AG04449 (cell line): ENCODE measurements around the gene KDM1A.
"Not testable (repeated sequence)": the region's sequence is repeated elsewhere in the genome, so short reads cannot be mapped to it uniquely, and the experiment has no call there.

ENCODE experiments used
- CTCF ChIA-PET: fragments of 350-600 bp; formaldehyde crosslinking; extraction: SDS; loops from one replicate; lab custom pipeline; 2021; ENCODE audit warnings: antibody characterized with exemption; lab: Yijun Ruan, JAX
- POLR2A ChIA-PET: fragments of 400-600, 350-600 bp; formaldehyde crosslinking; extraction: SDS; loops from one replicate; lab custom pipeline; 2020; ENCODE audit warnings: antibody characterized with exemption, inconsistent platforms; lab: Yijun Ruan, JAX
- DNase-seq: peaks from one replicate; pipeline ENCODE4 v3.0.0-alpha.2; 2010; ENCODE audit warnings: low read depth, low spot score
- H3K4me3 ChIP-seq: 2 replicates; pipeline ENCODE4 v1.5.1; 2011; ENCODE audit warnings: low read depth, mild to moderate bottlenecking, control low read depth, low read length
- CTCF ChIP-seq: IDR thresholded peaks from one replicate; pipeline ENCODE4 v1.5.1; 2011; ENCODE audit warnings: mild to moderate bottlenecking, moderate library complexity, low read length, control low read depth, inconsistent platforms; ENCODE audit not compliant: insufficient read depth; ENCODE audit errors: missing control alignments

KDM1A gene

GRCh38 chr1:22975694-22976093 lies 43.6 kb upstream of the KDM1A start:
- no peak for TF ChIP-seq CTCF
- ChIA-PET CTCF (interaction anchor here (0.6 to 10.4 kb wide), 6 partner anchors 11 to 564 kb away, joined by 3 to 143 read pairs (median 4); no protein-coding TSS in a partner anchor), POLR2A (no interaction called here)
- DNase-seq: no peak
- H3K4me3 ChIP-seq: no peak overlapping the region

DNA sequence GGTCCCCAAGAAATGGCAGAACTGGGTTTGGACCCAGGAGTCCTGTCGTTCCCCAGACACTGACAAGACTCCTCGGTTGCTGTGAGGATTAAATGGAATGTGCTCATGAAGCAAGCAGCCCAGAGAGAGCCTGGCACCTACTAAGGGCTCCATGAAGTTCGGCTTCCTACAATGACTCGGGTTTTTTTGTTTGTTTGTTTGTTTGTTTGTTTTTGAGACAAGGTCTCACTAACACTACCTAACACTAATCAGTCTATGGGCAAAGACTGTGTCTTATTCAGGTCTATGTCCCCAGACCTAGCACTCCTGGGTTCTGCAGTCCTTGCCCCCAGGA lies 43.2 kb upstream of the KDM1A start:
- CTCF ChIA-PET: interaction anchor here (1.0 to 10.4 kb wide), 8 partner anchors 11 to 565 kb away, joined by 4 to 143 read pairs (median 6); no protein-coding TSS in a partner anchor
- POLR2A ChIA-PET: no interaction called here
- no peak for TF ChIP-seq CTCF
- no peak for DNase-seq
- no peak overlapping the region for H3K4me3 ChIP-seq

DNA sequence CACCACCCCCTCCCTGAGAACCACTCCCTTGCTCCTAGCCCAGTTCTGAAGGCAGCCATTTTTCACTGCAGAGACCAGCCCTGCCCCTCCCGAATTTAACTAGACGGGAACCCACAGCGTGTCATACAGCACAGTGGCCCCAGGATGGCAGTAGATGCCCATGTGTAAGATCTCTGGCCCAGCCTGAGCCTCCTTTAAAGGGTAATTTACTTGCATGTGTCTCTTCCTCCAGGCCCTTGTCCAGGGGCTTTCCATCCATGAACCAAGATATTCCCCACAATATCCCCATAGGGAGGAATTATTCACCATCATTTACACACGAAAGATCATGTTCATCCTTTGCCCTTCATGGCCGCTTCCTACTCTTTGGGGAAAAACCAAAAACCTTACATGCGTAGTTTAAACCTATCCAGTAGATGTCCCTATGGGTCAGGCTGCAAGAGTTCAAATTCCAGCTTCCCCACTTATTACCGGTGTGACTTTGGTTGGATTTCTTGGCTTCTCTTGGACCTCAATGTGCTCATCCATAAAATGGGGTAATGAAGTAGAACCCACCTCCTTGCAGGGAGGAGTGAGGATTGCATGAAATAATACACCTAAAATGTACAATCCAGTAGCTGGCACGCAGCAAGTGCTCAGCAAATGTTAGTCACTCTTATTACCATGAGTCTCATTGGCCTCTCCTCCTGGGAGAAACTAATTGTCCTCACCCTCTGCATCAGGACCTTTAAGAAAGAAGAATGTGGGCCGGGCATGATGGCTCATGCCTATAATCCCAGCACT lies 42.6 kb upstream of the KDM1A start:
- peak; percentile 85 for TF ChIP-seq CTCF
- H3K4me3 ChIP-seq: no peak overlapping the region
- peak; percentile 44 for DNase-seq
- ChIA-PET CTCF (interaction anchor here (0.6 to 10.4 kb wide), 16 partner anchors 13 to 662 kb away, joined by 3 to 143 read pairs (median 4); no protein-coding TSS in a partner anchor), POLR2A (no interaction called here)

DNA sequence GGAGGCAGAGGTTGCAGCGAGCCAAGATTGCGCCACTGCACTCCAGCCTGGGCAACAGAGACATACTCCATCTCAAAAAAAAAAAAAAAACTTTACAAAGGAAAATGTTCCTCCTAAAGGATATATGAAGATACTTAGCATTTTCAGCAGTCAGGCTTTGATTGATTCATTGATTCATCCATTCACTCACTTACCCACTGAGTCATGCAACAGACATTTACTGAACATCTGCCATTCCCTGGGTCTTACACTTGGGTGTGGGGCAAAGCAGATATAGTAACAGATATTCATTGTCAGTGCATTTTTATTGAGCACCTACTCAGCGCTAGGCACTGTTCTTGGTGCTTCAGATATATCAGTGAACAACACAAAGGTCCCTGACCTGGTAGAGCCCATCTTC lies 41.0 kb upstream of the KDM1A start:
- TF ChIP-seq CTCF: no peak
- ChIA-PET POLR2A (no interaction called here), CTCF (interaction anchor here (0.9 to 10.4 kb wide), 5 partner anchors 11 to 563 kb away, joined by 3 to 143 read pairs (median 6); no protein-coding TSS in a partner anchor)
- no peak overlapping the region for H3K4me3 ChIP-seq
- DNase-seq: no peak

- POLR2A ChIA-PET, H3K4me3 ChIP-seq, DNase-seq: not testable (repeated sequence)
- CTCF ChIA-PET: interaction anchor here (1.6 to 10.4 kb wide), 2 partner anchors 204 to 559 kb away, joined by 4 to 143 read pairs; no protein-coding TSS in a partner anchor
Measured at GRCh38 chr1:22980471-22980790, 38.8 kb upstream of the KDM1A start.

- ChIA-PET CTCF (interaction anchor here (1.4 kb wide), 1 partner anchor 201 kb away, joined by 3 read pairs; no protein-coding TSS in a partner anchor), POLR2A (no interaction called here)
- no peak for DNase-seq
- no peak overlapping the region for H3K4me3 ChIP-seq
- no peak for TF ChIP-seq CTCF
Measured at GRCh38 chr1:22983944-22984343, 35.3 kb upstream of the KDM1A start.

DNA sequence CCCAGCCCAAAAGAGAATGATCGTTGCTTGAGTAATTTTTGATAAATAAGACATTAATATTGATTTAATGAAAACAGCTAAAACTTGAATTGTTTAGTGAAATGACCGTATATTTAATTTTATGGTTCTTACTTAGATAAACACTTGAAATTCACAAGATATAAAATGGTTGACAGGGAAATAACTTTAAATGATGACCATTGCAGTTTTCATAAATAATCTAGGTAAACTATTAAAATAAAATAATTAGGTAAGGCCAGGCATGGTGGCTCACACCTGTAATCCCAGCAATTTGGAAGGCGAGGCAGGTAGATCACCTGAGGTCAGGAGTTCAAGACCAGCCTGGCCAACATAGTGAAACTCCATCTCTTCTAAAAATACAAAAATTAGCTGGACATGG lies 26.9 kb upstream of the KDM1A start:
- DNase-seq, CTCF ChIA-PET, H3K4me3 ChIP-seq, POLR2A ChIA-PET: not testable (repeated sequence)

DNA sequence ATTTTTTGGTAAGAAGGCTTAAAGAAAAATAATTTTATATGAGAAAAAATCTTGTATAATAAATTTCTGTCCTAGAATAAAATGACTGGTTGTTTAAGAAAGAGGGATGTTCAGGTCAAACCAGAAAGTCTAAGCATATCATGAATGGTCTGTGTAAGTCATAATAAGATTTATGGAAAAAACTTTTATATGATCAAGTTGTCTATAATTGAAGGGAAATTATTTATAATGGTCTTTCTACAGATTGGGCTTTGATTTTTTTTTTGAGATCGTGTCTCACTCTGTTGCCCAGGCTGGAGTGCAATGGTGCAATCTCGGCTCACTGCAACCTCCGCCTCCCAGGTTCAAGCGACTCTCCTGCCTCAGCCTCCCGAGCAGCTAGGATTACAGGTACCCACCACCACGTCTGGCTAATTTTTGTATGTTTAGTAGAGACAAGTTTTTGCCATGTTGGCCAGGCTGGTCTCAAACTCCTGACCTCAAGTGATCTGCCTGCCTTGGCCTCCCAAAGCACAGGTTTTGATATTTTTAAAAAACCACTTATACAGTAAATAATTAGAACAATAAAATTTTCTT lies 26.0 kb upstream of the KDM1A start:
- DNase-seq, POLR2A ChIA-PET, CTCF ChIA-PET, H3K4me3 ChIP-seq: not testable (repeated sequence)
